ENCODE results near the gene ALMS1. TPM values are rescaled to one million over a fixed set of nuclear protein-coding genes. Genes with fewer than 3 reads are reported as not detected.

Gene ALMS1
- total and polyA plus RNA-seq, 2 of the 4 experiments (the other 2 are of a cell fraction) = 20.8 to 52.8 TPM

DNA sequence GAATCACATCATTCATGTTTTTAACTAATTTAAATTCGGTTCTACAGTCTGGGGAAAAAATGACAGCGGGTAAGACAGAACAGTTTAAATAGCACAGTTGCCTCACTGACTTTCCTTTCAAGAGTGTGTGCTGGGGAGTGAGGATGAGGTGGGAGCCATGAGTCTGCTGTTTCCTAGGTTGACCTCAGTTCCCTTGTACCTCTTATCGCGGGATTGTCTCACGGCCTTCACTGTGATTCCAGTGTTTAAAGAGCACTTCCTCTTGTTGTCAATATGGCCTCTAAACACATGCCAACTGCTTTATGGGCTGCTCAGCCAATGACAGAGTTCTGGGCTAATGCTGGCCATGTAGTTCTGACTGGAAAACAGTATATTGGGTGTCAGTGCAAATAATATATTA is 41.6 kb upstream of the ALMS1 start:
- Histone ChIP-seq H3K27ac (ENCODE audit: insufficient read depth, low read length) (no peak overlapping the region), H4K8ac (ENCODE audit: low read depth in 2 of 2, low read length in 2 of 2) (no peak overlapping the region), H4K91ac (ENCODE audit: insufficient read depth, low read depth, low read length) (no peak overlapping the region), H3K56ac (ENCODE audit: extremely low read depth, insufficient read depth, low read length) (no peak overlapping the region), H3K4ac (ENCODE audit: low read depth, low read length) (no peak overlapping the region), H3K79me1 (ENCODE audit: low read depth in 1 of 2, low read length in 2 of 2) (no peaks in the 10 kb centered on the region), H2AK5ac (ENCODE audit: low read depth, low read length) (no peak overlapping the region), H3K23ac (ENCODE audit: low read depth, low read length) (no peak overlapping the region), H3K27me3 (ENCODE audit: control insufficient read depth, insufficient read depth, low read length) (peaks cover 8% of the 10 kb centered on the region), H3K4me2 (ENCODE audit: low read depth, low read length) (no peak overlapping the region), H3K9me3 (ENCODE audit: control insufficient read depth, insufficient read depth, low read length) (no peaks in the 10 kb centered on the region), H3K9me1 (ENCODE audit: insufficient read depth, low read length) (no peaks in the 10 kb centered on the region), H2BK5ac (ENCODE audit: low read depth, low read length, poor library complexity, severe bottlenecking) (no peak overlapping the region), H2AFZ (replicated peaks; ENCODE audit: low read length, poor library complexity) (no peak overlapping the region), H3K36me3 (ENCODE audit: control insufficient read depth, insufficient read depth, low read length) (no peaks in the 10 kb centered on the region), H2BK15ac (ENCODE audit: low read depth, low read length) (no peak overlapping the region), H2AK9ac (replicated peaks; ENCODE audit: low read depth, low read length, poor library complexity) (no peak overlapping the region), H3K14ac (replicated peaks; ENCODE audit: low read depth, low read length) (no peak overlapping the region), H2BK20ac (ENCODE audit: low read depth, low read length) (no peak overlapping the region), H4K5ac (ENCODE audit: low read depth, low read length) (no peak overlapping the region), H2BK120ac (ENCODE audit: low read depth, low read length) (no peak overlapping the region), H3K4me1 (ENCODE audit: control insufficient read depth, insufficient read depth, low read length) (no peaks in the 10 kb centered on the region), H3K9ac (ENCODE audit: low read depth, low read length) (no peak overlapping the region), H3K18ac (ENCODE audit: low read depth, low read length) (no peak overlapping the region), H4K20me1 (ENCODE audit: insufficient read depth, low read length) (no peaks in the 10 kb centered on the region), H3K4me3 (ENCODE audit: insufficient read depth, low read depth, low read length) (no peak overlapping the region)
- 70% methylated on average over 2 of the region's 5 CpGs; no CpG with 5 or more reads in 1 of the 2 experiments for WGBS, 2 experiments (ENCODE audit: extremely low coverage in 2 of 2, insufficient read length in 1 of 2)
- intact Hi-C loops (cut with micrococcal nuclease) (no loop called here), in situ Hi-C loops (cut with MboI; ENCODE audit: low sequenced_read_pairs) (no loop called here), dilution Hi-C loops (cut with HindIII; ENCODE audit: low sequenced_read_pairs, unreplicated experiment) (no loop called here)
- ATAC-seq (ENCODE audit: low read depth) = no peak
- no peak for TF ChIP-seq RCOR1 (IDR thresholded peaks at IDR 0.05; ENCODE audit: insufficient replicate concordance, low read length)
- TF ChIP-seq, protein P1, sequence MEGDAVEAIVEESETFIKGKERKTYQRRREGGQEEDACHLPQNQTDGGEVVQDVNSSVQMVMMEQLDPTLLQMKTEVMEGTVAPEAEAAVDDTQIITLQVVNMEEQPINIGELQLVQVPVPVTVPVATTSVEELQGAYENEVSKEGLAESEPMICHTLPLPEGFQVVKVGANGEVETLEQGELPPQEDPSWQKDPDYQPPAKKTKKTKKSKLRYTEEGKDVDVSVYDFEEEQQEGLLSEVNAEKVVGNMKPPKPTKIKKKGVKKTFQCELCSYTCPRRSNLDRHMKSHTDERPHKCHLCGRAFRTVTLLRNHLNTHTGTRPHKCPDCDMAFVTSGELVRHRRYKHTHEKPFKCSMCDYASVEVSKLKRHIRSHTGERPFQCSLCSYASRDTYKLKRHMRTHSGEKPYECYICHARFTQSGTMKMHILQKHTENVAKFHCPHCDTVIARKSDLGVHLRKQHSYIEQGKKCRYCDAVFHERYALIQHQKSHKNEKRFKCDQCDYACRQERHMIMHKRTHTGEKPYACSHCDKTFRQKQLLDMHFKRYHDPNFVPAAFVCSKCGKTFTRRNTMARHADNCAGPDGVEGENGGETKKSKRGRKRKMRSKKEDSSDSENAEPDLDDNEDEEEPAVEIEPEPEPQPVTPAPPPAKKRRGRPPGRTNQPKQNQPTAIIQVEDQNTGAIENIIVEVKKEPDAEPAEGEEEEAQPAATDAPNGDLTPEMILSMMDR (conservative IDR thresholded peaks at IDR 0.05; ENCODE audit: low read depth, low read length) = no peak
- TF ChIP-seq RAD21 (IDR thresholded peaks at IDR 0.05; ENCODE audit: low read length) = no peak
- no peak for TF ChIP-seq MAFK (IDR thresholded peaks at IDR 0.05; ENCODE audit: low read depth, low read length)
- no peak for TF ChIP-seq SMC3 (IDR thresholded peaks at IDR 0.05; ENCODE audit: low read depth, low read length)
- TF ChIP-seq CHD1 (IDR thresholded peaks at IDR 0.05; ENCODE audit: low read depth, low read length) = no peak
- no peak for TF ChIP-seq FOS (IDR thresholded peaks at IDR 0.05; ENCODE audit: low read depth, low read length)
- TF ChIP-seq, protein P2, sequence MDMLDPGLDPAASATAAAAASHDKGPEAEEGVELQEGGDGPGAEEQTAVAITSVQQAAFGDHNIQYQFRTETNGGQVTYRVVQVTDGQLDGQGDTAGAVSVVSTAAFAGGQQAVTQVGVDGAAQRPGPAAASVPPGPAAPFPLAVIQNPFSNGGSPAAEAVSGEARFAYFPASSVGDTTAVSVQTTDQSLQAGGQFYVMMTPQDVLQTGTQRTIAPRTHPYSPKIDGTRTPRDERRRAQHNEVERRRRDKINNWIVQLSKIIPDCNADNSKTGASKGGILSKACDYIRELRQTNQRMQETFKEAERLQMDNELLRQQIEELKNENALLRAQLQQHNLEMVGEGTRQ (IDR thresholded peaks at IDR 0.05; ENCODE audit: low read depth, low read length) = no peak
- no peak for TF ChIP-seq CEBPB (IDR thresholded peaks at IDR 0.05; ENCODE audit: low read depth, low read length)
- TF ChIP-seq, protein P3, sequence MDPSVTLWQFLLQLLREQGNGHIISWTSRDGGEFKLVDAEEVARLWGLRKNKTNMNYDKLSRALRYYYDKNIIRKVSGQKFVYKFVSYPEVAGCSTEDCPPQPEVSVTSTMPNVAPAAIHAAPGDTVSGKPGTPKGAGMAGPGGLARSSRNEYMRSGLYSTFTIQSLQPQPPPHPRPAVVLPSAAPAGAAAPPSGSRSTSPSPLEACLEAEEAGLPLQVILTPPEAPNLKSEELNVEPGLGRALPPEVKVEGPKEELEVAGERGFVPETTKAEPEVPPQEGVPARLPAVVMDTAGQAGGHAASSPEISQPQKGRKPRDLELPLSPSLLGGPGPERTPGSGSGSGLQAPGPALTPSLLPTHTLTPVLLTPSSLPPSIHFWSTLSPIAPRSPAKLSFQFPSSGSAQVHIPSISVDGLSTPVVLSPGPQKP (IDR thresholded peaks at IDR 0.05; ENCODE audit: borderline replicate concordance, low read depth, low read length) = no peak
- no peak for TF ChIP-seq MAZ (IDR thresholded peaks at IDR 0.05; ENCODE audit: borderline replicate concordance, low read depth, low read length)
- no peak for TF ChIP-seq NFE2L2 (IDR thresholded peaks at IDR 0.05; ENCODE audit: low read depth, low read length)
- no peak for TF ChIP-seq POLR2A (IDR thresholded peaks at IDR 0.05; ENCODE audit: low read depth, low read length)
- TF ChIP-seq MXI1 (IDR thresholded peaks at IDR 0.05; ENCODE audit: borderline replicate concordance, low read depth, low read length) = no peak
- POLR2A ChIA-PET (ENCODE audit: unreplicated experiment) = no interaction called here
- BruUV-seq (replicated peaks) = no TSS peak
- no peak for DNase-seq
- CTCF ChIA-PET = no interaction called here

Data from IMR-90 (cell line).